ENCODE measurements around the gene FLNC. TPM values are rescaled to one million over a fixed set of nuclear protein-coding genes. Genes with fewer than 3 reads are reported as not detected.

FLNC gene
- total RNA-seq, 3 donors from 2014 or later, result 6.9 to 267 (median 15.0) TPM

DNA sequence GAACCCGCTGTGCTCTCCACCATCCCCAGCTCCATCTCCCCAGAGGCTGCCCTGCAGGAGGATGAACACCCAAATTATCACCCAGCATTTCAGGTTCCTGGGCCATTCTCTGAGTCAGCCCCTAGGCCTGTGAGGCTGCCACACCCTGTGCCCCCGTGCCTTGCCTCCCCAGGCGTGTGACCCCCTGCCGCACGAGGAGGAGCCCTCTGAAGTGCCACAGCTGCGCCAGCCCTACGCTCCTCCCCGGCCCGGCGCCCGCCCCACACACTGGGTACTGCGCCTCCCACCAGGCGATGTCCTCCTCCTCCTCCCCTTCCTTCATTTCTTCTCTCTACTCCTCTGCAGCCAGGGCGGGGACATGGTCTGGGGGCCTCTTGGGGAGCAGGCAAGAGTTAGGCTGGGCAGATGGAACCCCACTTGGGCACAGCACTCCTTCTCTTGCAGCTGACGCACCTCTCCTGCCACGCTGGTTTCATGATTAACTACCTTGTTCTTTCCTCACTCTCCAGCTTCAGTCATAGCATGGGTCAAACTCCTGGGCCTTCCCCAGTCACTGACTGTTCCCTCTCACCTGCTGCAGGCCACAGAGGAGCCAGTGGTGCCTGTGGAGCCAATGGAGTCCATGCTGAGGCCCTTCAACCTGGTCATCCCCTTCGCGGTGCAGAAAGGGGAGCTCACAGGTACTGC is 19.7 kb downstream of the FLNC start:
- peak; percentile 14 for ATAC-seq
- intact Hi-C loops (cut with DNase I, micrococcal nuclease), result no loop called here
- no peak for DNase-seq
- Histone ChIP-seq H3K4me3 (no peak overlapping the region), H3K36me3 (ENCODE audit: low read depth) (no peaks in the 10 kb centered on the region), H3K4me1 (ENCODE audit: low read depth) (no peaks in the 10 kb centered on the region), H3K9me3 (no peaks in the 10 kb centered on the region)
- TF ChIP-seq, protein P1, sequence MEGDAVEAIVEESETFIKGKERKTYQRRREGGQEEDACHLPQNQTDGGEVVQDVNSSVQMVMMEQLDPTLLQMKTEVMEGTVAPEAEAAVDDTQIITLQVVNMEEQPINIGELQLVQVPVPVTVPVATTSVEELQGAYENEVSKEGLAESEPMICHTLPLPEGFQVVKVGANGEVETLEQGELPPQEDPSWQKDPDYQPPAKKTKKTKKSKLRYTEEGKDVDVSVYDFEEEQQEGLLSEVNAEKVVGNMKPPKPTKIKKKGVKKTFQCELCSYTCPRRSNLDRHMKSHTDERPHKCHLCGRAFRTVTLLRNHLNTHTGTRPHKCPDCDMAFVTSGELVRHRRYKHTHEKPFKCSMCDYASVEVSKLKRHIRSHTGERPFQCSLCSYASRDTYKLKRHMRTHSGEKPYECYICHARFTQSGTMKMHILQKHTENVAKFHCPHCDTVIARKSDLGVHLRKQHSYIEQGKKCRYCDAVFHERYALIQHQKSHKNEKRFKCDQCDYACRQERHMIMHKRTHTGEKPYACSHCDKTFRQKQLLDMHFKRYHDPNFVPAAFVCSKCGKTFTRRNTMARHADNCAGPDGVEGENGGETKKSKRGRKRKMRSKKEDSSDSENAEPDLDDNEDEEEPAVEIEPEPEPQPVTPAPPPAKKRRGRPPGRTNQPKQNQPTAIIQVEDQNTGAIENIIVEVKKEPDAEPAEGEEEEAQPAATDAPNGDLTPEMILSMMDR (IDR thresholded peaks at IDR 0.05), result no peak

DNA sequence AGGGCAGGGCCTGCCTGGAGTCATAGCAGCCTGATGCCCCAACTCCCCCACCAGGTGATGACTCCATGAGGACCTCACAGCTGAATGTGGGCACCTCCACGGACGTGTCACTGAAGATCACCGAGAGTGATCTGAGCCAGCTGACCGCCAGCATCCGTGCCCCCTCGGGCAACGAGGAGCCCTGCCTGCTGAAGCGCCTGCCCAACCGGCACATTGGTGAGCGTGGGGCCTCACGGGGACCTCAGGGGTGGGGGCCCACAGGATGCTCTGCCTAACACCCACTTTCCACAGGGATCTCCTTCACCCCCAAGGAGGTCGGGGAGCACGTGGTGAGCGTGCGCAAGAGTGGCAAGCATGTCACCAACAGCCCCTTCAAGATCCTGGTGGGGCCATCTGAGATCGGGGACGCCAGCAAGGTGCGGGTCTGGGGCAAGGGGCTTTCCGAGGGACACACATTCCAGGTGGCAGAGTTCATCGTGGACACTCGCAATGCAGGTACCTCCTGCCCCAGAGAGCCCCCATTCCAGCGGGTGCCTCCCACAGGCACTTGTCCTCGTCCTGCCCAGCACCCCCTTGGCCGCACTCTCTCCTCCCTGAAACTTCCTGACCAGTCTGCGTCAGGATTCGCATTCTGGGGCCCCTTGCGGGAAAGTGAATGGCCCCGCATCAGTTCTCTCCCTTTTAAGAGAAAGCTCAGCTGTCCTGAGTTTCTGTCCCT is 22.5 kb downstream of the FLNC start:
- no peaks in the 10 kb centered on the region for H3K9me3 ChIP-seq
- no peaks in the 10 kb centered on the region for H3K36me3 ChIP-seq (ENCODE audit: low read depth)
- DNase-seq (no peak), ATAC-seq (no peak)
- TF ChIP-seq, protein P1 (IDR thresholded peaks at IDR 0.05), result no peak
- H3K4me1 ChIP-seq (ENCODE audit: low read depth), result peaks cover 4% of the 10 kb centered on the region
- intact Hi-C loops (cut with DNase I, micrococcal nuclease), result no loop called here
- H3K4me3 ChIP-seq, result no peak overlapping the region

DNA sequence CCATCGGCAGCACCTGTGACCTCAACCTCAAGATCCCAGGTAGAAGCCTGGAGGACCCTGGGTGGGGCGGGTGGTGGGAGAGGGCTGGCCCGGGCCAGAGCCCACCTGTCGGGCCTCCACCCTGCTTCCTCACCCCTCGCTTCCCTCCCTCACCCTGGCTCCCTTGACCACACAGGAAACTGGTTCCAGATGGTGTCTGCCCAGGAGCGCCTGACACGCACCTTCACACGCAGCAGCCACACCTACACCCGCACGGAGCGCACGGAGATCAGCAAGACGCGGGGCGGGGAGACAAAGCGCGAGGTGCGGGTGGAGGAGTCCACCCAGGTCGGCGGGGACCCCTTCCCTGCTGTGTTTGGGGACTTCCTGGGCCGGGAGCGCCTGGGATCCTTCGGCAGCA is 23.6 kb downstream of the FLNC start:
- Histone ChIP-seq H3K9me3 (no peaks in the 10 kb centered on the region), H3K36me3 (ENCODE audit: low read depth) (no peaks in the 10 kb centered on the region), H3K4me3 (no peak overlapping the region), H3K4me1 (ENCODE audit: low read depth) (peaks cover 4% of the 10 kb centered on the region)
- intact Hi-C loops (cut with DNase I, micrococcal nuclease), result no loop called here
- DNase-seq (no peak), ATAC-seq (no peak)
- TF ChIP-seq, protein P1 (IDR thresholded peaks at IDR 0.05), result no peak

DNA sequence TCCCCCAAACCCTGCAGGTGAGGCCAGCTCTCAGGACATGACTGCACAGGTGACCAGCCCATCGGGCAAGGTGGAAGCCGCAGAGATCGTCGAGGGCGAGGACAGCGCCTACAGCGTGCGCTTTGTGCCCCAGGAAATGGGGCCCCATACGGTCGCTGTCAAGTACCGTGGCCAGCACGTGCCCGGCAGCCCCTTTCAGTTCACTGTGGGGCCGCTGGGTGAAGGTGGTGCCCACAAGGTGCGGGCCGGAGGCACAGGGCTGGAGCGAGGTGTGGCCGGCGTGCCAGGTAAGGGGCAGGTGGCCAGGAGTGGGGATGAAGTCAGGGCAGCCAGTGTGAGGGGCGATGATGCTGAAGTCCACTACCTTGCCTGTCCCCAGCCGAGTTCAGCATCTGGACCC is 24.2 kb downstream of the FLNC start:
- no peaks in the 10 kb centered on the region for H3K9me3 ChIP-seq
- ATAC-seq (no peak), DNase-seq (no peak)
- no peaks in the 10 kb centered on the region for H3K36me3 ChIP-seq (ENCODE audit: low read depth)
- intact Hi-C loops (cut with DNase I, micrococcal nuclease), result no loop called here
- TF ChIP-seq, protein P1 (IDR thresholded peaks at IDR 0.05), result no peak
- peaks cover 4% of the 10 kb centered on the region for H3K4me1 ChIP-seq (ENCODE audit: low read depth)
- H3K4me3 ChIP-seq, result no peak overlapping the region

DNA sequence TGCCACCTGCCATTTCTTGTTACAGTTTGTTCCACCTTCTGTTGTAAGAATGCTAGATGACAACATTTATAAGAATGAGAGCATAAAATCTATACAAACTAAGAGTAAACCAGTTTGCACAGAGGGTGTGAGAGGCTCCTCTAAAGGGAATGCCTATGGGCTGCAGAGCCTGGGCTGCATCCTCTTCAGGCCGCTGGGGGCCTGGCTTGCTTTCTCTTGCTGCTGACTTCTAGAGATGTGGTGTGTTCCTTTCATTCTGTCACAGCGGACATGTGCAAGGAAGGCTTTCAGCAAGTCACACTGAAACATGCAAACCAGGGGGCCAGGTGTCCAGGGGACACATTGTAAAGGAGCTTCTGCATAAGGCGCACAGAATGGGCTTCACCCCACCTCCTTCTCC is 25.4 kb downstream of the FLNC start:
- intact Hi-C loops (cut with DNase I, micrococcal nuclease), result no loop called here
- H3K9me3 ChIP-seq, result no peaks in the 10 kb centered on the region
- no peak for DNase-seq
- no peaks in the 10 kb centered on the region for H3K36me3 ChIP-seq (ENCODE audit: low read depth)
- TF ChIP-seq, protein P1 (IDR thresholded peaks at IDR 0.05), result no peak
- H3K4me3 ChIP-seq, result no peak overlapping the region
- H3K4me1 ChIP-seq (ENCODE audit: low read depth), result peaks cover 4% of the 10 kb centered on the region
- ATAC-seq, result peak; percentile 35
